ENCODE data around the gene NEK1. TPM values are rescaled to one million over a fixed set of nuclear protein-coding genes. Genes with fewer than 3 reads are reported as not detected.

NEK1 gene
- total RNA-seq, 5 donors from 2014 or later (not counting 1 experiment from before 2014, with no cell fraction given): 13.4 to 21.9 (median 19.5) TPM

GRCh38 chr4:169399976-169400767 lies 212.2 kb downstream of the NEK1 start:
- H3K9me3 Mint-ChIP-seq: no peaks in the 10 kb centered on the region
- CTCF ChIA-PET: no interaction called here

GRCh38 chr4:169398316-169398715 lies 214.1 kb downstream of the NEK1 start:
- H3K4me3 ChIP-seq (ENCODE audit: control insufficient read depth in 1 of 2, extremely low read depth in 1 of 2, low read length in 1 of 2): no peak overlapping the region
- H3K4me1 ChIP-seq (ENCODE audit: control insufficient read depth in 1 of 2, extremely low read depth in 1 of 2, insufficient read depth in 2 of 2, low read length in 2 of 2): no peaks in the 10 kb centered on the region
- ATAC-seq (replicated peaks in 1 of 4) (no peak), DNase-seq (no peak)
- POLR2A ChIA-PET: no interaction called here
- no peaks in the 10 kb centered on the region for H3K27me3 Mint-ChIP-seq
- no peaks in the 10 kb centered on the region for H3K9me3 ChIP-seq
- H3K9me3 Mint-ChIP-seq: no peaks in the 10 kb centered on the region
- H3K36me3 ChIP-seq (ENCODE audit: control insufficient read depth in 2 of 2, extremely low read depth in 1 of 2, insufficient read depth in 1 of 2, low read length in 1 of 2): peaks cover 0 to 3% of the 10 kb centered on the region in 2 donors
- no peaks in the 10 kb centered on the region for H3K27me3 ChIP-seq (replicated peaks in 1 of 2; ENCODE audit: control insufficient read depth in 2 of 2, extremely low read depth in 1 of 2, insufficient read depth in 2 of 2, low read length in 1 of 2)
- H3K27ac ChIP-seq (ENCODE audit: low read length): no peak overlapping the region
- H3K4me1 Mint-ChIP-seq: no peaks in the 10 kb centered on the region
- no peak overlapping the region for H3K27ac Mint-ChIP-seq
- peaks cover 51% of the 10 kb centered on the region for H3K36me3 Mint-ChIP-seq
- CTCF ChIA-PET: no interaction called here
- H3K4me3 Mint-ChIP-seq: no peak overlapping the region

More at GRCh38 chr4:169399976-169400767, 212.2 kb downstream of the NEK1 start:
- no CpG with 5 or more reads among the region's 1 CpG for WGBS (ENCODE audit: insufficient coverage)
- Histone ChIP-seq H3K4me1 (ENCODE audit: control insufficient read depth in 1 of 2, extremely low read depth in 1 of 2, insufficient read depth in 2 of 2, low read length in 2 of 2) (no peaks in the 10 kb centered on the region), H3K9me3 (no peaks in the 10 kb centered on the region), H3K4me3 (ENCODE audit: control insufficient read depth in 1 of 2, extremely low read depth in 1 of 2, low read length in 1 of 2) (no peak overlapping the region), H3K27ac (ENCODE audit: low read length) (no peak overlapping the region), H3K27me3 (replicated peaks in 1 of 2; ENCODE audit: control insufficient read depth in 2 of 2, extremely low read depth in 1 of 2, insufficient read depth in 2 of 2, low read length in 1 of 2) (no peaks in the 10 kb centered on the region), H3K36me3 (ENCODE audit: control insufficient read depth in 2 of 2, extremely low read depth in 1 of 2, insufficient read depth in 1 of 2, low read length in 1 of 2) (no peaks in the 10 kb centered on the region)
- H3K27me3 Mint-ChIP-seq: no peaks in the 10 kb centered on the region
- POLR2A ChIA-PET: interaction anchor here (0.6 to 0.7 kb wide), 2 partner anchors 17 to 648 kb away, joined by 3 read pairs; no protein-coding TSS in a partner anchor
- no peak overlapping the region for H3K4me3 Mint-ChIP-seq
- peaks cover 48% of the 10 kb centered on the region for H3K36me3 Mint-ChIP-seq
- H3K27ac Mint-ChIP-seq: no peak overlapping the region
- H3K4me1 Mint-ChIP-seq: no peaks in the 10 kb centered on the region
- no peak for ATAC-seq (replicated peaks in 1 of 4)
- DNase-seq: no peak

GRCh38 chr4:169397762-169398161 lies 214.6 kb downstream of the NEK1 start:
- DNase-seq (no peak), ATAC-seq (replicated peaks in 1 of 4) (no peak)
- Histone ChIP-seq H3K4me3 (ENCODE audit: control insufficient read depth in 1 of 2, extremely low read depth in 1 of 2, low read length in 1 of 2) (no peak overlapping the region), H3K4me1 (ENCODE audit: control insufficient read depth in 1 of 2, extremely low read depth in 1 of 2, insufficient read depth in 2 of 2, low read length in 2 of 2) (no peaks in the 10 kb centered on the region), H3K27me3 (replicated peaks in 1 of 2; ENCODE audit: control insufficient read depth in 2 of 2, extremely low read depth in 1 of 2, insufficient read depth in 2 of 2, low read length in 1 of 2) (no peaks in the 10 kb centered on the region), H3K9me3 (no peaks in the 10 kb centered on the region), H3K27ac (ENCODE audit: low read length) (no peak overlapping the region), H3K36me3 (ENCODE audit: control insufficient read depth in 2 of 2, extremely low read depth in 1 of 2, insufficient read depth in 1 of 2, low read length in 1 of 2) (peaks cover 0 to 3% of the 10 kb centered on the region in 2 donors)
- ChIA-PET POLR2A (no interaction called here), CTCF (no interaction called here)
- H3K4me3 Mint-ChIP-seq: no peak overlapping the region
- H3K27me3 Mint-ChIP-seq: no peaks in the 10 kb centered on the region
- peaks cover 53% of the 10 kb centered on the region for H3K36me3 Mint-ChIP-seq
- no CpG with 5 or more reads among the region's 2 CpGs for WGBS (ENCODE audit: insufficient coverage)
- H3K9me3 Mint-ChIP-seq: no peaks in the 10 kb centered on the region
- no peak overlapping the region for H3K27ac Mint-ChIP-seq
- H3K4me1 Mint-ChIP-seq: no peaks in the 10 kb centered on the region

- ChIA-PET POLR2A (no interaction called here), CTCF (no interaction called here)
- H3K27me3 Mint-ChIP-seq: no peaks in the 10 kb centered on the region
- DNase-seq: no peak
- no peak overlapping the region for H3K4me3 ChIP-seq (ENCODE audit: control insufficient read depth in 1 of 2, extremely low read depth in 1 of 2, low read length in 1 of 2)
- H3K9me3 ChIP-seq: no peaks in the 10 kb centered on the region
- H3K36me3 ChIP-seq (ENCODE audit: control insufficient read depth in 2 of 2, extremely low read depth in 1 of 2, insufficient read depth in 1 of 2, low read length in 1 of 2): no peaks in the 10 kb centered on the region
- H3K4me1 Mint-ChIP-seq: no peaks in the 10 kb centered on the region
- H3K9me3 Mint-ChIP-seq: peaks cover 9 to 15% (median 10%) of the 10 kb centered on the region in 3 donors
- H3K4me3 Mint-ChIP-seq: no peak overlapping the region
- H3K27ac ChIP-seq (ENCODE audit: low read length): no peak overlapping the region
- H3K27me3 ChIP-seq (replicated peaks in 1 of 2; ENCODE audit: control insufficient read depth in 2 of 2, extremely low read depth in 1 of 2, insufficient read depth in 2 of 2, low read length in 1 of 2): no peaks in the 10 kb centered on the region
- peaks cover 4% of the 10 kb centered on the region for H3K36me3 Mint-ChIP-seq
- no peak for ATAC-seq (replicated peaks in 1 of 4)
- WGBS (ENCODE audit: insufficient coverage): 91% methylated on average over 2 of the region's 3 CpGs
- H3K4me1 ChIP-seq (ENCODE audit: control insufficient read depth in 1 of 2, extremely low read depth in 1 of 2, insufficient read depth in 2 of 2, low read length in 2 of 2): no peaks in the 10 kb centered on the region
- H3K27ac Mint-ChIP-seq: no peak overlapping the region
Measured at GRCh38 chr4:169385376-169385775, 227.0 kb downstream of the NEK1 start.

- ATAC-seq (replicated peaks in 1 of 4): no peak
- no CpG with 5 or more reads among the region's 3 CpGs for WGBS (ENCODE audit: insufficient coverage)
- H3K4me3 Mint-ChIP-seq: no peak overlapping the region
Measured at GRCh38 chr4:169384779-169385178, 227.6 kb downstream of the NEK1 start.

GRCh38 chr4:169383724-169384123 lies 228.7 kb downstream of the NEK1 start:
- DNase-seq: no peak
- Mint-ChIP-seq H3K27me3 (no peaks in the 10 kb centered on the region), H3K9me3 (peaks cover 5 to 23% (median 16%) of the 10 kb centered on the region in 3 donors), H3K36me3 (no peaks in the 10 kb centered on the region), H3K4me1 (no peaks in the 10 kb centered on the region), H3K4me3 (no peak overlapping the region), H3K27ac (no peak overlapping the region)
- H3K4me1 ChIP-seq (ENCODE audit: control insufficient read depth in 1 of 2, extremely low read depth in 1 of 2, insufficient read depth in 2 of 2, low read length in 2 of 2): no peaks in the 10 kb centered on the region
- no peaks in the 10 kb centered on the region for H3K27me3 ChIP-seq (replicated peaks in 1 of 2; ENCODE audit: control insufficient read depth in 2 of 2, extremely low read depth in 1 of 2, insufficient read depth in 2 of 2, low read length in 1 of 2)
- no peak overlapping the region for H3K27ac ChIP-seq (ENCODE audit: low read length)
- H3K4me3 ChIP-seq (ENCODE audit: control insufficient read depth in 1 of 2, extremely low read depth in 1 of 2, low read length in 1 of 2): no peak overlapping the region
- H3K9me3 ChIP-seq: no peaks in the 10 kb centered on the region
- ATAC-seq (replicated peaks in 1 of 4): no peak
- CTCF ChIA-PET: no interaction called here
- WGBS (ENCODE audit: insufficient coverage): no CpG with 5 or more reads among the region's 3 CpGs
- POLR2A ChIA-PET: interaction anchor here in 1 of 2 donors (0.6 kb wide), 1 partner anchor 586 kb away, joined by 12 read pairs; no protein-coding TSS in a partner anchor
- H3K36me3 ChIP-seq (ENCODE audit: control insufficient read depth in 2 of 2, extremely low read depth in 1 of 2, insufficient read depth in 1 of 2, low read length in 1 of 2): no peaks in the 10 kb centered on the region

More at GRCh38 chr4:169384779-169385178, 227.6 kb downstream of the NEK1 start:
- Mint-ChIP-seq H3K36me3 (no peaks in the 10 kb centered on the region), H3K9me3 (peaks cover 9 to 15% (median 10%) of the 10 kb centered on the region in 3 donors), H3K27ac (no peak overlapping the region), H3K27me3 (no peaks in the 10 kb centered on the region), H3K4me1 (no peaks in the 10 kb centered on the region)
- no peaks in the 10 kb centered on the region for H3K36me3 ChIP-seq (ENCODE audit: control insufficient read depth in 2 of 2, extremely low read depth in 1 of 2, insufficient read depth in 1 of 2, low read length in 1 of 2)
- H3K4me1 ChIP-seq (ENCODE audit: control insufficient read depth in 1 of 2, extremely low read depth in 1 of 2, insufficient read depth in 2 of 2, low read length in 2 of 2): no peaks in the 10 kb centered on the region
- H3K9me3 ChIP-seq: no peaks in the 10 kb centered on the region
- no peaks in the 10 kb centered on the region for H3K27me3 ChIP-seq (replicated peaks in 1 of 2; ENCODE audit: control insufficient read depth in 2 of 2, extremely low read depth in 1 of 2, insufficient read depth in 2 of 2, low read length in 1 of 2)
- no peak overlapping the region for H3K4me3 ChIP-seq (ENCODE audit: control insufficient read depth in 1 of 2, extremely low read depth in 1 of 2, low read length in 1 of 2)
- POLR2A ChIA-PET: no interaction called here
- CTCF ChIA-PET: no interaction called here
- no peak overlapping the region for H3K27ac ChIP-seq (ENCODE audit: low read length)
- DNase-seq: no peak
